C4-2B (cell line): ENCODE data around the gene PALLD.

ENCODE experiments used
- CTCF ChIP-seq: fragments of 450-650 bp; conservative IDR thresholded peaks from 2 replicates; pipeline ENCODE4 v1.5.1; 2017; ENCODE audit warnings: mild to moderate bottlenecking
- ZFX ChIP-seq: fragments of 450-650 bp; IDR thresholded peaks from 2 replicates; pipeline ENCODE4 v1.6.1; 2017

GRCh38 chr4:168914095-168914494 is 417.2 kb downstream of the PALLD start:
- no peak for TF ChIP-seq CTCF
- no peak for TF ChIP-seq ZFX
